Mammary epithelial cell (primary cell): Measurements from ENCODE around the gene TRIM17.

Experiments
- CTCF ChIP-seq, 2 donors: IDR thresholded peaks in 1 of 2; conservative IDR thresholded peaks in 1 of 2; 2 replicates each; pipeline ENCODE4 v1.5.1; 2011 to 2012; ENCODE audit warnings: inconsistent platforms in 2 of 2, low read length in 2 of 2, mild to moderate bottlenecking in 2 of 2, control low read depth in 1 of 2, low read depth in 1 of 2; ENCODE audit not compliant: insufficient read depth in 1 of 2; ENCODE audit errors: extremely low read depth in 1 of 2
- EZH2 ChIP-seq: IDR thresholded peaks from 2 replicates; pipeline ENCODE4 v1.6.1; 2012; ENCODE audit warnings: low read length, inconsistent platforms, borderline replicate concordance

GRCh38 chr1:228446852-228447251 lies 30.2 kb upstream of the TRIM17 start:
- TF ChIP-seq CTCF (conservative IDR thresholded peaks at IDR 0.05 in 1 of 2, IDR thresholded peaks at IDR 0.05 in 1 of 2; ENCODE audit: extremely low read depth in 1 of 2, insufficient read depth in 1 of 2, low read depth in 1 of 2, low read length in 2 of 2) (no peak), EZH2 (no peak)
